Esophagus muscularis mucosa (tissue), 3 donors: Measurements from ENCODE around the gene QKI.

Experiments used
- CTCF ChIP-seq, 3 experiments: fragments of 200-600 bp in 2 of 3; fragments of 450-650 bp in 1 of 3; sonication (generic) in 2 of 3; IDR thresholded peaks; one replicate each; pipeline ENCODE4 v1.5.1; 2017 to 2019; ENCODE audit warnings: antibody characterized with exemption in 3 of 3, mild to moderate bottlenecking in 2 of 3, moderate library complexity in 1 of 3
- POLR2A ChIP-seq: fragments of 450-650 bp; IDR thresholded peaks from one replicate; pipeline ENCODE4 v1.6.1; 2017; ENCODE audit warnings: antibody characterized with exemption, moderate library complexity, mild to moderate bottlenecking, low read depth

- TF ChIP-seq CTCF (IDR thresholded peaks at IDR 0.05): no peak
- no peak for TF ChIP-seq POLR2A
These were observed 172.4 kb downstream of the QKI start for GRCh38 chr6:163586888-163587287.
